ENCODE measurements around the gene ORAI2.

- TF ChIP-seq CTCF (IDR thresholded peaks at IDR 0.05) (no peak), POLR2AphosphoS5 (IDR thresholded peaks at IDR 0.05) (no peak), EP300 (IDR thresholded peaks at IDR 0.05) (no peak), POLR2A (IDR thresholded peaks at IDR 0.05) (no peak)
Measured at GRCh38 chr7:102410918-102411317, 22.5 kb upstream of the ORAI2 start.
